GM13976 (cell line): ENCODE results near the gene SMIM9.
"Not testable (repeated sequence)": the region's sequence is repeated elsewhere in the genome, so short reads cannot be mapped to it uniquely, and the experiment has no call there.

Source experiments
- DNase-seq: peaks from one replicate; pipeline ENCODE4 v3.0.0; 2012; ENCODE audit warnings: low spot score
- in situ Hi-C: fragments of 300-500 bp; cut with MboI; formaldehyde crosslinking; loops from one replicate; pipeline ENCODE4 v1.12.0; 2022; ENCODE audit warnings: low sequenced_read_pairs, mixed read lengths, inconsistent platforms; ENCODE audit not compliant: unreplicated experiment
- TF ChIP-seq, protein P1 (sequence below): IDR thresholded peaks from 2 replicates; pipeline ENCODE4 v1.5.1; 2012; ENCODE audit warnings: borderline replicate concordance, mild to moderate bottlenecking; ENCODE audit not compliant: insufficient read depth; ENCODE audit errors: extremely low read depth, missing control alignments, control extremely low read depth

Gene SMIM9

GRCh38 chrX:154834562-154834961 is at the start of gene SMIM9:
Gene SMIM9, minus strand, starts transcription at chrX:154834662. Its CDS starts 3,806 bp downstream, at chrX:154830856.
- in situ Hi-C loops = loop anchor here (25.0 kb wide), 1 partner anchor 247 kb away; the partner anchor contains the start of gene CTAG1A
- DNase-seq = no peak
- TF ChIP-seq, protein P1, sequence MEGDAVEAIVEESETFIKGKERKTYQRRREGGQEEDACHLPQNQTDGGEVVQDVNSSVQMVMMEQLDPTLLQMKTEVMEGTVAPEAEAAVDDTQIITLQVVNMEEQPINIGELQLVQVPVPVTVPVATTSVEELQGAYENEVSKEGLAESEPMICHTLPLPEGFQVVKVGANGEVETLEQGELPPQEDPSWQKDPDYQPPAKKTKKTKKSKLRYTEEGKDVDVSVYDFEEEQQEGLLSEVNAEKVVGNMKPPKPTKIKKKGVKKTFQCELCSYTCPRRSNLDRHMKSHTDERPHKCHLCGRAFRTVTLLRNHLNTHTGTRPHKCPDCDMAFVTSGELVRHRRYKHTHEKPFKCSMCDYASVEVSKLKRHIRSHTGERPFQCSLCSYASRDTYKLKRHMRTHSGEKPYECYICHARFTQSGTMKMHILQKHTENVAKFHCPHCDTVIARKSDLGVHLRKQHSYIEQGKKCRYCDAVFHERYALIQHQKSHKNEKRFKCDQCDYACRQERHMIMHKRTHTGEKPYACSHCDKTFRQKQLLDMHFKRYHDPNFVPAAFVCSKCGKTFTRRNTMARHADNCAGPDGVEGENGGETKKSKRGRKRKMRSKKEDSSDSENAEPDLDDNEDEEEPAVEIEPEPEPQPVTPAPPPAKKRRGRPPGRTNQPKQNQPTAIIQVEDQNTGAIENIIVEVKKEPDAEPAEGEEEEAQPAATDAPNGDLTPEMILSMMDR = no peak

DNA sequence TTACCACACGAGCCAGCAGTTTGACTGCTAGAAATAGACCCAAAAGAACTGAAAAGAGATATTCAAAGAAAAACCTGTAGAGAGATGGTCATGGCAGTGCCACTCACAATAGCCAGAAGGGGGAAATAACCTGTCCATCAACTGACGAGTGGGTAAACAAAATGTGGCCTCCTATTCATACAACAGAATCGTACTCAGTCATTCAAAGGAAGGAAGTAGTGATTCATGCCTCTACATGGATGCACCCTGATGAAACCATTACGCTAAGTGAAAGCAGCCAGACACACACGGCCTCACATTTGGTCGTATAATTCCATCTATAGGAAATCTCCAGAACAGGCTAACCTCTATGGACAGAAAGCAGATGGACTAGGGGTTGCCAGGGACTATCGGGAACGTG is 49.6 kb upstream of the SMIM9 start:
- in situ Hi-C loops = not testable (repeated sequence)

GRCh38 chrX:154873329-154873728 is 38.9 kb upstream of the SMIM9 start:
- DNase-seq = no peak
- in situ Hi-C loops = no loop called here
- TF ChIP-seq, protein P1 = no peak

More for the DNA sequence above, 49.6 kb upstream of the SMIM9 start:
- DNase-seq = not testable (repeated sequence)

- in situ Hi-C loops, DNase-seq: not testable (repeated sequence)
These were observed 34.1 kb upstream of the SMIM9 start for GRCh38 chrX:154868522-154868921.

GRCh38 chrX:154855256-154855655 is 20.8 kb upstream of the SMIM9 start:
- no peak for DNase-seq
- in situ Hi-C loops = no loop called here
- TF ChIP-seq, protein P1 = no peak

GRCh38 chrX:154850957-154851611 is 16.6 kb upstream of the SMIM9 start:
- no peak for DNase-seq
- in situ Hi-C loops = no loop called here
- TF ChIP-seq, protein P1 = no peak

DNA sequence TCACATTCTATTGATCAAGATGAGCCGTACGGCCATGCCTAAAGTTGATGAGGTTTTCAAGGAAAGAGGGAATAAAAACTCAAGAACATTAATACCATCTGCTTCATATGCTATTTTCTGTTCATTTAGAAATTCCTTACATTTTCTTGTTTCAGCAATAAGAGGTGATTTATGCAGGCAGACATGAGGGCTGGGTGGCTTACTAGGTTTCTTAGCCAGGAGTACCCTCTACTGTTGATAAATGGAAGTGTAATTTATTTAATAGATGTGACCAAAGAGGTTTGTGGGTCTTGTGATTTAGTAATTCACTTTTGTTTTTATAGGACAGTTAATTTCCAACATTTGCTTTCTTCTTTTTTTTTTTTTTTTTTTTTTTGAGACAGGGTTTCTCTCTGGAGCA is 6.4 kb upstream of the SMIM9 start:
- in situ Hi-C loops = loop anchor here (25.0 kb wide), 1 partner anchor 254 kb away; the partner anchor contains the start of gene CTAG1A
- TF ChIP-seq, protein P1 = peak; percentile 17
- DNase-seq = peak; percentile 45
